Stimulated activated CD4-positive, alpha-beta T cell treated with anti-CD3 and anti-CD28 coated beads, Interleukin-1b, Interleukin-23, amount 100 ng/mL, for 1 hour (primary cell): ENCODE data around the gene RNPS1.
A peak's percentile ranks its signal among the peaks of the same experiment; 100 is the strongest.

ENCODE experiments used
- DNase-seq, 2 donors: peaks; one replicate each; pipeline ENCODE4 v3.0.0-alpha.2; 2020; ENCODE audit warnings: low read depth in 2 of 2

Gene RNPS1

GRCh38 chr16:2267913-2268666 lies at the start of gene RNPS1:
Gene RNPS1, minus strand, starts transcription at chr16:2268126. Its CDS starts 3,483 bp downstream, at chr16:2264643.
- DNase-seq, result peak; percentile 85 to 92

DNA sequence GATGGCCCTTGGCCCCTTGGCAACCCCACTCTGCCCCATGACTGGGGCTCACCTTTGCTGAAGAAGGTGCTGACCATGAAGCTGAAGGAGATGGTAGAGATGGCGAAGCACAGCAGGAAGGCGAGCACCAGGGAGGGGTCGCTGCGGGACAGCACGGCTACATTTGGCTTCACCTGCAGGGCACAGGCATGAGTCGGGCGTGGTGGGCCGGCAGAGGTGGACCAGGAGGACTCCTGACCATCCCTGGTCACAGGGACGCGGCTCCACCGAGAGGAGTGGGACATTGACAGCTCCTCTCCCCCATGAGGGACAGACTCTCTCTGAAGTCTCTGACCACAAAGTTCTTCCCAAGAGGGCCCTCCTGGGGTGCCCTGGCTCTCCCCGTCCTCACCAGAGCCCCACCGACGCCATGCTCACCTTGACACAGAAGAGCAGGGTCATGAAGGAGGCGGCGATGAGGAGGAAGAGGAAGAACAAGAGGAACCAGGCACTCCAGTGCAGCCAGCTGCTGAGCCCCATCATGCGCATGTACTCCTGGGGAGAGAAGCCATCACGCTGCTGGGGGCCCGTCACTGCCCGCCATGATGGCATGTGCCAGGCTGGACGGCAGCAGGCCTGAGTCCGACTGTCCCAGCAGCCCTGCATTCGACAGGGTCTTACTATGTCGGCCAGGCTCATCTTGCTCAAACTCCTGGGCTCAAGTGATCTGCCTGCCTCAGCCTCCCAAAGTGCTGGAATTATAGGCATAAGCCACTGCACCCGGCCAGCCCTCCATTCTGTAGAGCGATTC lies 49.5 kb upstream of the RNPS1 start:
- no peak for DNase-seq

- no peak for DNase-seq
Measured at GRCh38 chr16:2308089-2308962, 40.4 kb upstream of the RNPS1 start.

- DNase-seq, result no peak
Measured at GRCh38 chr16:2299915-2300192, 31.9 kb upstream of the RNPS1 start.

GRCh38 chr16:2299121-2299914 lies 31.4 kb upstream of the RNPS1 start:
- DNase-seq, result no peak

DNA sequence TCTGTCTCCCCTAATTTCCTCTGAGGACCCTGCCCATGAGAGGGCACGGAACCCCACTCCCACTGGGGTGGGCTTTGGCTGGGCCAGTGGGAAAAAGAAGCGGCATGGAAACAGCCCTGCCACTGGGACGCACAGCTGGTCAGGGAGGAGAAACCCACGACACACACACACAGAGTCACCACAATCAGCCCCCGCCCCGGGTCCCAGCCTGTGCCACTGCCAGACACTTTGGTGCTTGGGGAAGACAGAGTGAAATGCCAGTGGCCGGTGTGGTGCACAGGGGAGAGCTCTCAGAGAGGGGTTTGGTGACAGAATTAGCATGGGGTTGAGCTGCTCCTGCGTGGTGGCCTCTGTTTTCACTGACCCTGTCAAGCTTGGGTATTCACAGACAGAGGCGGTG lies 30.7 kb upstream of the RNPS1 start:
- no peak for DNase-seq

DNA sequence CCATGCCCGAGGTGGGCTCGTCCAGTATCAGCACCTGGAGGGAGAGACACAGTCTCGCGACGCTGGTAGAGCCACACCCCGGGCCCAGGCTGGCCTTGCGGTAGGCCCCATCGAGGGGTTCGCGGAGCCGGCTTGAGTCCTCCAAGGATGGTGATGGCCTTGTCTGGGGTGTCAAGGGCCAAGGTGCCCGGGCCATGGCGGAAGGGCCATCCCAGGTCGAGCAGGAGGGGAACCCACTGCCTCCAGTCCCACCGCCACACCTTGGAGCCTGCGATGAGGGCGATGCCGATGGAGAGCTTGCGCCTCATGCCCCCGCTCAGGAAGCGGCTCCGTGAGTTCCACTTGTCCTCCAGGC lies 29.6 kb upstream of the RNPS1 start:
- DNase-seq, result no peak

DNA sequence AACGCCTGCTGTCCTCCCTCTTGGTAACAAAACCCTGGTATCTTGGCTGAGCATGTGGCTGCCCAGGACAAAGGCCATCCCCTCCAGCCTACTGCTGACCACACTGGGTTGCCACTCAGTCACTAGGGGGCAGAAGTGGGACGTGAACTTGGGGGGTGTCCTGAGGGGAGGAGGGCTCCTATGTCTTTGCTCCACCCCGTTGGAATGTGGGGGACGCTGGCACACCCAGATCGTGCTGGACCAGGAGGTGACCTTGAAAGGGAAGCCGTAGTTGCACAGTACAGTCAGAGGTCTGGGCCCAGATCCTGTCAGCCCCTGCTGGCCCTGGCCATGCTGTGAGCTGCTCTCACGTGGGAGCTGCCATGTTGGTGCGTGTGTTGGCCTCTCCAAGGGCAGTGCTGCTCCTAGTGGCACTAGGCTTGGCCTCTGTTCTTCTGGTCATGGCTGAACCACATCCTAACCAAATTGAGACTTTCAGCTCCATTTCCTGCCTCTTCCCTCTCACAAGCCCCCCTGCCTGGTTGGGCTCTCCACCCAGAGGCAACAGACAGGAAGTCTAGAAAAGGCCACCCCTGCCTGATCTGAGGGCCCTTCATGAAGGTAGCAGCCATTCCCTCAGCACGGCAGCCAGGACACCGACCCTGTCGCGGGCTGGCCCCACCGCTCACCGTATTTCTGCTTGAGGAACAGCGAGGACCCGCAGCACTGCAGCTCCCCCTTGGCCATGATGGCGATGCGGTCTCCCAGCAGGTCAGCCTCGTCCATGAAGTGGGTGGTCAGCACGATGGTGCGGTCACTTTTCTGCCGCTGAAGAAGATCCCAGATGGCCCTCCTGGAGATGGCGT lies 29.0 kb upstream of the RNPS1 start:
- no peak for DNase-seq

GRCh38 chr16:2295056-2295798 lies 27.3 kb upstream of the RNPS1 start:
- no peak for DNase-seq

- DNase-seq, result no peak
Measured at GRCh38 chr16:2292221-2292620, 24.3 kb upstream of the RNPS1 start.

GRCh38 chr16:2289282-2289681 lies 21.4 kb upstream of the RNPS1 start:
- DNase-seq, result no peak

- no peak for DNase-seq
Measured at GRCh38 chr16:2288726-2289125, 20.8 kb upstream of the RNPS1 start.

DNA sequence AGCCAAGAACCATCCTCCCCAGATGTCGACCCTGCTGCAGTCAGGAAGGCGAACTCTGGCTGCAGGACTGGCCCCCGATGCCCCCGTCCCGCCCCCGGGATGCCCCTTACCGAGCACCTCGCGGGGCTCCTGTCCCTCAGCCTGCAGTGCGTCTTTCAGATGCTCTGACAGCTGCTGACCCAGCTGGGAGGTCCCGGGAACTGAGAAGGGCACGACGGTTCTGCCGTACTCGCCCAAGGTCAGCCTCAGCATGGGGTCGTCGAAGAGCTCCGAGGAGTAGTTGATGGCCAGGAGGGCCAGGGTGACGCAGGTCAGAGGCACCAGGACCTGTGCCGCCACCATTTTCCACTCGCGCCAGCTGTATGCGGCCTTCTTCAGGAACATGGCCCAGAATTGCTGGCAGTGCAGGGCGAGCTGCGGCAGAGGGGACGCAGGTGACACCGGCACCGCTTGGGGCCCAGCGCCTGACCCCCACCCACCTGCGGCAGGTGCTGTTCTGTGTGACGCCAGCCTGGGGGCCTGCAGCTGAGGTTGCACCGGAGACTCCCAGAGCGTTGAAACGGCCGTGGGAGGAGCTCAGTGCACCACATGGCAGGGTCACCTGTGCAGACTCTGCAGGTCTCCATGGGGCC lies 20.1 kb upstream of the RNPS1 start:
- DNase-seq, result no peak

DNA sequence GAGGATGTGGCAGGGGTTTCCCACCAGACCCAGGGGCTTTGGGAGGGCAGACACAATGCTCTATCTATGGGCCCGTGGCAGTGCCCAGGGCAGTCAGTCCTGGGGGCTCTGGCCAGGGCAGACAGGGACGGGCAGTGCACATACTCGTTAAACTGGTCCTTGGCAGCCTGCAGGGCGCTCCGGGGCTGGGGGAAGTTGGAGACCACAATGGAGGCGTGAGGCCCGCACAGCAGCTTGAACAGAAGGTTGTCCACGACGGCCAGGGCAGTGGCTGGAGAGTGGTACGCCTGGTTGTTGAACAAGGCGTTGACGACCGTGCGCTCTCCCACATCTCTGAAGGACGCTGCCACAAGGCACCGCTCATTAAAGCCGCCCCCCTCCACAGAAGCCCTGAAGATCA lies 18.6 kb upstream of the RNPS1 start:
- DNase-seq, result no peak

GRCh38 chr16:2285731-2286191 lies 17.8 kb upstream of the RNPS1 start:
- DNase-seq, result no peak

DNA sequence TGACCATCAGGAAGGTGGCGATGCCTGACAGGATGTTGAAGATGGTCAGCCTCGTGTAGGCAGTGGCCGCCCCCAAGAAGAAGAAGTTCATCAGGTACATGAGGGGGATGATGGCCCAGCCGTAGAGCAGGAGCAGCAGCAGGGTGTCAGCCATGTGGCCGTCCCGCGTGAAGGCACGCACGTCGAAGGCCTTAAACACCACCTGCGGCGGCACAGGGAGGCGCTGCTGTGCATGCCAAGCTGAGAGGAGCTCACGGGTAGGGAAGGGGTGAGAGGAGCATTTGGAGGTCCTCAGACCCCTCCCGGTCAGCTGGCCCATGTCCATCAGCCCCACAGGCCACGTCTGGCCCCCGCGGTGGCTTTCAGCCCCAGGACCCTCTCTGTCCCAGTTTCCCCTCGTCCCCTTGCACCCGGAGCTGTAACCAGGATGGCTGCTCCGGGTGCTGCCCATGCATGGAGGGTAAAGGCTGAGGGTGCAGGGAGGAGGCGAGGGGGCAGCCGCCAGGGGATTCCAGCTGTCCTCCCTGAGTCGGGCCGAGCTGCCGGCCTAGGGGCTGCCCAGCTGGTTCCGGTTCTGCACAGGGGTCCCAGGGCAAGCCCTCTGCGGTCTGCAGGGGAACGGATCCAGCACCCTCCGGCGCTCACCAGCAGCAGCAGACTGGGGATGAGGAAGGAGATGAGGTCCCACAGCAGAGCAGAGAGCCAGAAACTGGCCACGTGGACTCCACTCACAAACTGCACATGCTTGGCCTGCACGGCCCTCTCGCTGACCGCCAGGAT lies 17.1 kb upstream of the RNPS1 start:
- DNase-seq, result no peak

DNA sequence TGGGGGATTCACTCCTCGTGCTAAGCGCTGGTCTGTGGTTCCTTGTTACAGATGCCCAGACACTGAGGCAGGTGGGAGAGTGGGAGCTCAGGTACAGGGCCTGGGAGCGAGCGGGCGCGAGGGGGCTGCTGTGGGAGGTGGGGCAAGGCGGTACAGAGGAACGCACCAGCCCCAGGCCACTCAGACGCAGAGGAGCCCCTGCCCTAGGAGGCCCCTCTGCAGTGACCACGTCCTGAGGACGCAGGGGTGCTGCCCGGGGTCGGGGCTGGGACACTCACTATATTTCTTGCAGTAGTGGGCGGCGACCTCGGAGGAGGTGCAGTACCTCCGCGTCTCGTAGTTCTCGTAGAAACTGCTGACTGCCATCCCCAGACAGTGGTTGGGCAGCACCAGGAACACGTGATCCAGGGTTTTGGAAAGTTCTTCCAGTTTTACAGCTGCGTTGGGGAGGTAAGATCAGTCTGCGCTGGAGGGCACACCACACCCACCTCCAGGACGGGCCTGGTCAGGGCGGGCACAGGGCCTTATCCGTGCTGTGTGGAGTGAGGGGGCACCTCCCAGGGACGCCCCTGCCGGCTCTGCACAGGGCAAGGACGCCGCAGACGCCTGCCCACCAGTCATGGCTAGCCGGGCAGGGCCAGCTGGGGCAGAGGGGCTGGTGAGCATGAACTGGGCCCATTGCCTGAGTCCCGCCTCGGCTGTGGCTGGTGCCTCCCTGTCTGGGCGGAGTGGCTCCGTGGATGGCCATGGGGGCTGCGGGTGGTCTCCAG lies 16.3 kb upstream of the RNPS1 start:
- DNase-seq, result no peak
